OCI-LY7 (cell line): Measurements from ENCODE around the gene DIRAS1. TPM values are rescaled to one million over a fixed set of nuclear protein-coding genes. Genes with fewer than 3 reads are reported as not detected.

Experiments used
- BruUV-seq: library from RNA; stranded (reverse); fragments of 400-500 nt; replicated peaks from 2 replicates; lab custom pipeline; 2021; lab: Mats Ljungman, UMichigan
- CTCF ChIA-PET: fragments of 300-600 bp; sonication (Branson Sonifier 250); formaldehyde crosslinking; loops from one replicate; lab custom pipeline; 2022; ENCODE audit warnings: antibody characterized with exemption; ENCODE audit not compliant: unreplicated experiment; lab: Charles Lee
- POLR2A ChIA-PET: fragments of 300-600 bp; sonication (Branson Sonifier 250); formaldehyde crosslinking; loops from one replicate; lab custom pipeline; 2022; ENCODE audit warnings: antibody characterized with exemption; lab: Charles Lee
- DNase-seq: peaks from one replicate; pipeline ENCODE4 v3.0.0-alpha.2; 2015; ENCODE audit warnings: low spot score
- H2AFZ ChIP-seq: fragments of 200-600 bp; sonication (generic), shearing (Covaris generic); 2 replicates; pipeline ENCODE4 v1.6.1; 2014; ENCODE audit warnings: mild to moderate bottlenecking, antibody characterized with exemption, low read length, moderate library complexity
- H3K27ac ChIP-seq: fragments of 200-600 bp; sonication (generic); 2 replicates; pipeline ENCODE4 v1.5.1; 2014; ENCODE audit warnings: mixed run types, low read depth, mild to moderate bottlenecking, moderate library complexity, low read length, inconsistent platforms; ENCODE audit not compliant: poor library complexity, severe bottlenecking
- H3K36me3 ChIP-seq: fragments of 200-600 bp; sonication (generic); 2 replicates; pipeline ENCODE4 v1.6.1; 2014; ENCODE audit warnings: mild to moderate bottlenecking, antibody characterized with exemption, low read length, moderate library complexity, mixed read lengths; ENCODE audit not compliant: insufficient read depth
- H3K4me1 ChIP-seq: fragments of 200-600 bp; sonication (generic); 2 replicates; pipeline ENCODE4 v1.5.1; 2014; ENCODE audit warnings: mild to moderate bottlenecking, low read length; ENCODE audit not compliant: insufficient read depth, poor library complexity, severe bottlenecking
- H3K4me2 ChIP-seq: fragments of 200-600 bp; sonication (generic); 2 replicates; pipeline ENCODE4 v1.6.1; 2014; ENCODE audit warnings: mild to moderate bottlenecking, low read length
- H3K4me3 ChIP-seq: fragments of 200-600 bp; sonication (generic); 2 replicates; pipeline ENCODE4 v1.5.1; 2014; ENCODE audit warnings: mild to moderate bottlenecking, low read depth, low read length; ENCODE audit not compliant: poor library complexity, severe bottlenecking
- H3K79me2 ChIP-seq: fragments of 200-600 bp; sonication (generic); 2 replicates; pipeline ENCODE4 v1.6.1; 2016; ENCODE audit warnings: low read depth, mild to moderate bottlenecking, low read length, moderate library complexity, mixed read lengths; ENCODE audit not compliant: insufficient read depth
- H3K9me2 ChIP-seq: fragments of 200-600 bp; sonication (generic); 2 replicates; pipeline ENCODE4 v1.6.1; 2016; ENCODE audit warnings: mild to moderate bottlenecking, low read length, mixed read lengths; ENCODE audit not compliant: insufficient read depth
- H3K9me3 ChIP-seq: fragments of 200-600 bp; sonication (generic); 2 replicates; pipeline ENCODE4 v1.6.1; 2014; ENCODE audit warnings: mild to moderate bottlenecking, mixed run types, low read length, mixed read lengths
- H4K20me1 ChIP-seq: fragments of 200-600 bp; sonication (generic); 2 replicates; pipeline ENCODE4 v1.6.1; 2014; ENCODE audit warnings: mild to moderate bottlenecking, antibody characterized with exemption, low read length, moderate library complexity, mixed read lengths; ENCODE audit not compliant: insufficient read depth
- CTCF ChIP-seq: fragments of 200-600 bp; sonication (generic); conservative IDR thresholded peaks from 2 replicates; pipeline ENCODE4 v1.5.1; 2014; ENCODE audit warnings: mild to moderate bottlenecking, antibody characterized with exemption, low read length, moderate library complexity, mixed read lengths
- EZH2phosphoT487 ChIP-seq: fragments of 200-600 bp; sonication (generic); IDR thresholded peaks from 2 replicates; pipeline ENCODE4 v1.6.1; 2018; ENCODE audit warnings: low read depth, borderline replicate concordance, mild to moderate bottlenecking, mixed run types, antibody characterized with exemption, low read length, moderate library complexity, mixed read lengths
- intact Hi-C: fragments of 100-400 bp; cut with micrococcal nuclease; formaldehyde crosslinking; loops from one replicate; pipeline ENCODE4 v1.10.0; 2022; ENCODE audit not compliant: unreplicated experiment
- total RNA-seq, 2 experiments: library from RNA; depleted of rRNA in 1 of 2; stranded (reverse); fragments of >200 nt in 1 of 2; shearing (Covaris generic) in 1 of 2; gene quantifications; 2 replicates each; pipeline ENCODE4 v1.2.3, GENCODE V29; 2014 to 2022

The DIRAS1 gene
- total RNA-seq, 2 experiments from 2014 or later: not detected

- no peak overlapping the region for H3K4me3 ChIP-seq
- BruUV-seq: no TSS peak
- peaks cover 9% of the 10 kb centered on the region for H3K36me3 ChIP-seq
- no peaks in the 10 kb centered on the region for H4K20me1 ChIP-seq
- no peak overlapping the region for H3K4me2 ChIP-seq
- CTCF ChIA-PET: no interaction called here
- POLR2A ChIA-PET: no interaction called here
- peaks cover 8% of the 10 kb centered on the region for H3K4me1 ChIP-seq
- no peaks in the 10 kb centered on the region for H3K9me2 ChIP-seq
- intact Hi-C loops: no loop called here
- no peak for DNase-seq
- H2AFZ ChIP-seq: no peak overlapping the region
- H3K9me3 ChIP-seq: 0 out of 2 replicates have a peak, but pooled peaks cover 5% of the 10 kb centered on the region
- no peak overlapping the region for H3K27ac ChIP-seq
- H3K79me2 ChIP-seq: no peaks in the 10 kb centered on the region
- TF ChIP-seq EZH2phosphoT487 (no peak), CTCF (no peak)
Observed at GRCh38 chr19:2686360-2686759, 34.8 kb downstream of the DIRAS1 start.

- Histone ChIP-seq H3K4me1 (peaks cover 19% of the 10 kb centered on the region), H3K79me2 (no peaks in the 10 kb centered on the region), H3K27ac (no peak overlapping the region), H3K4me3 (no peak overlapping the region), H3K9me2 (no peaks in the 10 kb centered on the region), H4K20me1 (no peaks in the 10 kb centered on the region), H3K36me3 (peaks cover 11% of the 10 kb centered on the region), H3K4me2 (no peak overlapping the region), H3K9me3 (0 out of 2 replicates have a peak, but pooled peaks cover 7% of the 10 kb centered on the region), H2AFZ (no peak overlapping the region)
- no TSS peak for BruUV-seq
- DNase-seq: no peak
- POLR2A ChIA-PET: no interaction called here
- TF ChIP-seq CTCF: no peak
- no peak for TF ChIP-seq EZH2phosphoT487
- CTCF ChIA-PET: no interaction called here
- intact Hi-C loops: no loop called here
Observed at GRCh38 chr19:2685204-2685704, 35.9 kb downstream of the DIRAS1 start.

- POLR2A ChIA-PET: interaction anchor here (0.6 kb wide), 1 partner anchor 11 kb away, joined by 3 read pairs; no protein-coding TSS in a partner anchor
- no peaks in the 10 kb centered on the region for H3K9me2 ChIP-seq
- peaks cover 20% of the 10 kb centered on the region for H3K36me3 ChIP-seq
- no peak overlapping the region for H2AFZ ChIP-seq
- no peaks in the 10 kb centered on the region for H3K79me2 ChIP-seq
- peaks cover 30% of the 10 kb centered on the region for H3K4me1 ChIP-seq
- no peaks in the 10 kb centered on the region for H4K20me1 ChIP-seq
- H3K9me3 ChIP-seq: peaks cover 15% of the 10 kb centered on the region
- no peak for DNase-seq
- no peak overlapping the region for H3K27ac ChIP-seq
- intact Hi-C loops: no loop called here
- TF ChIP-seq EZH2phosphoT487: no peak
- TF ChIP-seq CTCF: no peak
- no peak overlapping the region for H3K4me2 ChIP-seq
- no TSS peak for BruUV-seq
- CTCF ChIA-PET: no interaction called here
- no peak overlapping the region for H3K4me3 ChIP-seq
Observed at GRCh38 chr19:2683430-2684003, 37.7 kb downstream of the DIRAS1 start.
